Measurements from ENCODE around the gene PPFIA4. TPM values are rescaled to one million over a fixed set of nuclear protein-coding genes. Genes with fewer than 3 reads are reported as not detected.

PPFIA4 gene
- total and polyA plus RNA-seq, 9 of the 15 experiments (the other 6 are each of a cell fraction or from before 2014, with no cell fraction given): 0.07 to 12.0 (median 0.70) TPM

GRCh38 chr1:203052601-203053000, 26.3 kb downstream of the PPFIA4 start (continued):
- TF ChIP-seq REST (IDR thresholded peaks at IDR 0.05; ENCODE audit: borderline replicate concordance): no peak
- TF ChIP-seq REST (CRISPR knock-in tag; IDR thresholded peaks at IDR 0.05; ENCODE audit: low read depth): no peak
- no peak for TF ChIP-seq ZNF583 (CRISPR knock-in tag; IDR thresholded peaks at IDR 0.05)
- TF ChIP-seq IFI16 (CRISPR knock-in tag; IDR thresholded peaks at IDR 0.05): no peak
